Activated CD8-positive, alpha-beta T cell treated with anti-CD3 and anti-CD28 coated beads for 36 hours (primary cell): ENCODE measurements around the gene LIME1. TPM values are rescaled to one million over a fixed set of nuclear protein-coding genes. Genes with fewer than 3 reads are reported as not detected.

Experiments used
- ATAC-seq: fragments of 200-7000 bp; cut with Tn5 transposase; one replicate; pipeline ENCODE4 v1.10.0; 2021; ENCODE audit warnings: mild to moderate bottlenecking, moderate library complexity
- CTCF ChIA-PET: fragments of 350-600 bp; sonication (Branson Sonifier 250); formaldehyde crosslinking; loops from one replicate; lab custom pipeline; 2021; ENCODE audit warnings: antibody characterized with exemption; lab: Charles Lee
- POLR2A ChIA-PET: fragments of 350-600 bp; sonication (Branson Sonifier 250); formaldehyde crosslinking; loops from one replicate; lab custom pipeline; 2021; ENCODE audit warnings: antibody characterized with exemption; lab: Charles Lee
- DNase-seq: peaks from one replicate; pipeline ENCODE4 v3.0.0-alpha.2; 2020
- H3K27ac Mint-ChIP-seq: one replicate; pipeline ENCODE4 v1.8.0; 2021; ENCODE audit warnings: mild to moderate bottlenecking, mixed read lengths
- H3K27me3 Mint-ChIP-seq: one replicate; pipeline ENCODE4 v1.8.0; 2021; ENCODE audit warnings: mixed read lengths
- H3K36me3 Mint-ChIP-seq: one replicate; pipeline ENCODE4 v1.8.0; 2021; ENCODE audit warnings: low read depth, mixed read lengths
- H3K4me1 Mint-ChIP-seq: one replicate; pipeline ENCODE4 v1.8.0; 2021; ENCODE audit warnings: low read depth, mixed read lengths
- H3K4me3 Mint-ChIP-seq: one replicate; pipeline ENCODE4 v1.8.0; 2021; ENCODE audit warnings: mild to moderate bottlenecking, moderate library complexity, mixed read lengths
- H3K9me3 Mint-ChIP-seq: one replicate; pipeline ENCODE4 v1.8.0; 2021; ENCODE audit warnings: mixed read lengths
- CTCF ChIP-seq: fragments of 200-600 bp; IDR thresholded peaks from one replicate; pipeline ENCODE4 v1.8.0; 2022; ENCODE audit warnings: antibody characterized with exemption, mild to moderate bottlenecking
- intact Hi-C: fragments of 100-400 bp; cut with micrococcal nuclease; formaldehyde crosslinking; loops from one replicate; pipeline ENCODE4 v1.10.0; 2022
- total RNA-seq, 2 experiments: library from RNA; stranded (reverse); gene quantifications; one replicate each; pipeline ENCODE4 v1.2.3, GENCODE V29; 2021

LIME1 gene
- total RNA-seq, 2 experiments from 2014 or later = 15.5 to 16.8 TPM

- DNase-seq (no peak), ATAC-seq (no peak)
- ChIA-PET CTCF (no interaction called here), POLR2A (interaction anchor here (0.7 to 1.5 kb wide), 2 partner anchors 8 to 18 kb away, joined by 3 read pairs; no protein-coding TSS in a partner anchor)
- Mint-ChIP-seq H3K27ac (no peak overlapping the region), H3K4me3 (no peak overlapping the region), H3K9me3 (peaks cover 3% of the 10 kb centered on the region), H3K36me3 (peaks cover 29% of the 10 kb centered on the region), H3K4me1 (peaks cover 28% of the 10 kb centered on the region), H3K27me3 (no peaks in the 10 kb centered on the region)
- intact Hi-C loops = no loop called here
- TF ChIP-seq CTCF = no peak
Measured at GRCh38 chr20:63731410-63731809, 5.1 kb upstream of the LIME1 start.

- peaks cover 21% of the 10 kb centered on the region for H3K36me3 Mint-ChIP-seq
- H3K27me3 Mint-ChIP-seq = no peaks in the 10 kb centered on the region
- no peak overlapping the region for H3K27ac Mint-ChIP-seq
- DNase-seq (no peak), ATAC-seq (no peak)
- no peak for TF ChIP-seq CTCF
- no peak overlapping the region for H3K4me3 Mint-ChIP-seq
- ChIA-PET POLR2A (no interaction called here), CTCF (no interaction called here)
- no peaks in the 10 kb centered on the region for H3K9me3 Mint-ChIP-seq
- peaks cover 29% of the 10 kb centered on the region for H3K4me1 Mint-ChIP-seq
- intact Hi-C loops = no loop called here
Measured at GRCh38 chr20:63732118-63733095, 4.1 kb upstream of the LIME1 start.

GRCh38 chr20:63733117-63733516 is 3.3 kb upstream of the LIME1 start:
- ChIA-PET POLR2A (no interaction called here), CTCF (no interaction called here)
- no peak for TF ChIP-seq CTCF
- Mint-ChIP-seq H3K4me1 (peaks cover 24% of the 10 kb centered on the region), H3K36me3 (peaks cover 18% of the 10 kb centered on the region), H3K27ac (no peak overlapping the region), H3K27me3 (no peaks in the 10 kb centered on the region), H3K4me3 (no peak overlapping the region), H3K9me3 (no peaks in the 10 kb centered on the region)
- no peak for ATAC-seq
- intact Hi-C loops = no loop called here
- DNase-seq = no peak

GRCh38 chr20:63733579-63734081 is 2.8 kb upstream of the LIME1 start:
- Mint-ChIP-seq H3K27ac (no peak overlapping the region), H3K9me3 (no peaks in the 10 kb centered on the region), H3K27me3 (no peaks in the 10 kb centered on the region), H3K4me1 (peaks cover 24% of the 10 kb centered on the region), H3K4me3 (no peak overlapping the region), H3K36me3 (peaks cover 13% of the 10 kb centered on the region)
- CTCF ChIA-PET = no interaction called here
- intact Hi-C loops = no loop called here
- TF ChIP-seq CTCF = no peak
- ATAC-seq = no peak
- no peak for DNase-seq
- POLR2A ChIA-PET = interaction anchor here (1.1 kb wide), 1 partner anchor 34 kb away, joined by 4 read pairs; no protein-coding TSS in a partner anchor
